OCI-LY1 (cell line): ENCODE measurements around the gene AKAP11.

Source experiments
- CTCF ChIP-seq: fragments of 200-600 bp; sonication (generic), shearing (Covaris generic); IDR thresholded peaks from 2 replicates; pipeline ENCODE4 v1.5.1; 2017; ENCODE audit warnings: mild to moderate bottlenecking, antibody characterized with exemption, low read length, moderate library complexity, mixed read lengths
- EZH2 ChIP-seq: fragments of 200-600 bp; sonication (generic), shearing (Covaris generic); IDR thresholded peaks from 2 replicates; pipeline ENCODE4 v1.8.0; 2017; ENCODE audit warnings: borderline replicate concordance, mixed run types, mild to moderate bottlenecking, antibody characterized with exemption, low read length, moderate library complexity, mixed read lengths

GRCh38 chr13:42360046-42360574 lies 88.2 kb downstream of the AKAP11 start:
- TF ChIP-seq CTCF (no peak), EZH2 (no peak)
